HG03520 (cell line): Measurements from ENCODE around the gene COX6B2.
"Not testable (repeated sequence)": the region's sequence is repeated elsewhere in the genome, so short reads cannot be mapped to it uniquely, and the experiment has no call there.

ENCODE experiments used
- ATAC-seq: cut with Tn5 transposase; IDR thresholded peaks from one replicate; pipeline ENCODE4 v1.9.1; 2021; ENCODE audit warnings: mild to moderate bottlenecking, moderate library complexity; ENCODE audit not compliant: unreplicated experiment

Gene COX6B2

DNA sequence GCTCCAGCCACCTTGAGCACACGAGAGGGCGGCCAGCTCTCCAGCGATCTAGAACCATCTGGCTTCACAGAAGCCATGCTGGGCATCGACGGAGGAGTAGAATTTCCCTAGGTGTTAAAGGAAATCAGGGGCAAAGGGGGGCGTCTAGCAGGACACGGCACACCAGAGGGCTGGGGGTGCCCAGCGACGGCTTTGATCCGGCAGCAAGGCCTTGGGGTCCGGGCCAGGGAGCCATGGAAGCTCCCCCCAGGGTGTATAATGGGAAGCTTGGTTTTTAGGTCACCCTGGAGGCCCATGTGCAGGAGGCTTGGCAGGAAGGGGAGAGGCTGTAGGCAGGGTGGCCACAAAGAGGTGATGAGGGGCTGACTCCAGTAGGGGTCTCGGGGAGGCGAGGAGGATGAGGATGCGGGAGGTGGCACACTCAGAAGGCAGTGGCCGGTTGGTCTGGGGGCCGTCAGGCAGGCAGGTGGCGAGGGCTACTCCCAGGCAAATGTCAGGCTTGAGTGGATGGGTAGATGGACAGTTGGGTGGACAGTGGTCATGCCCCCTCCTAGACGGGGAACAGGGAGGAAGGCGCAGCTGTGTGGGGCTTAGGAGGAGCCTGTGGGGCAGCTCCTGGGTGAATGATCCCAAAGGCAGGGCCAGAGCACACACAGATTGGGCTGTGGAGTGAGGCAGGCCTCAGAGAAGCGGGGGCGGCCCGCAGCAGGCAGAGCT lies 9.3 kb downstream of the COX6B2 start:
- no peak for ATAC-seq

GRCh38 chr19:55344444-55344843 lies 10.1 kb downstream of the COX6B2 start:
- no peak for ATAC-seq

DNA sequence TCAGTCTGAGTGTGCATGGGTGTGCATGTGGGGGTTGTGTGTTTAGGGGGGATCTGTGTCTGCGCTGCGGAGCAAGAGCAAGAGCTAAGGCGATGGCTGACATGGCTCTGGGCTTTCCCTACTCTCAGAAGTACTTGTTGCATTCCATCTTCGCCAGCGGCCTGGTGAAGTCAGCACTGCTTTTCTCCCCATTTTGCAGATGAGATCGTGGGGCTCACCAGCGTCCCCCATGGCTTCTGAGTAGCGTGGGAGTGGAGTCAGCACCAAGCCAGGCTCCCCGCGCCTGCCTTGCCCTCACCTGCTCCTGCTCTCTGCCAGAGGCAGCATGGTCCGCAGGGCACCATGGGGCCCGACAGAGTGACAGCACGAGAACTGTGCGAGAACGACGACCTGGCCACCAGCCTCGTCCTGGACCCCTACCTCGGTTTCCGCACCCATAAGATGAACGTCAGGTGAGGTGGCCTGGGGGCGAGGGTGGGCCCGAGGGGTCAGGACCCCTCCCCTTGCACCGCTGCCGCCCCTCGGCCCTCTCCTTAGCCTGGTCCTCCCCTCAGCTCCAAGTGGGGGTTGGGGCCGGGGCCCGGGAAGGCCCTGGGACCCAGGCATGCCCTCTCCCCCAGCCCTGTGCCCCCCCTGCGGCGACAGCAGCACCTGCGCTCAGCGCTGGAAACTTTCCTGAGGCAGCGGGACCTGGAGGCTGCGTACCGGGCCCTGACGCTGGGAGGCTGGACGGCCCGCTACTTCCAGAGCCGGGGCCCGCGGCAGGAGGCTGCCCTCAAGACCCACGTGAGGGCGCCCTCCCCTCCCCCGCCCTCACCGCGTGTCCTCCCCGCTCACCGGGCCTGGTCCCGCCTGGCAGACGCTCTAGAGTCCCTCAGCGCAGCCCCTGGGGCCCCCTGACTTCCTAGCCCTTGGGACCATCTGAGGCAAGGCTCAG lies 12.7 kb downstream of the COX6B2 start:
- ATAC-seq = no peak

GRCh38 chr19:55341171-55341588 lies 13.3 kb downstream of the COX6B2 start:
- no peak for ATAC-seq

DNA sequence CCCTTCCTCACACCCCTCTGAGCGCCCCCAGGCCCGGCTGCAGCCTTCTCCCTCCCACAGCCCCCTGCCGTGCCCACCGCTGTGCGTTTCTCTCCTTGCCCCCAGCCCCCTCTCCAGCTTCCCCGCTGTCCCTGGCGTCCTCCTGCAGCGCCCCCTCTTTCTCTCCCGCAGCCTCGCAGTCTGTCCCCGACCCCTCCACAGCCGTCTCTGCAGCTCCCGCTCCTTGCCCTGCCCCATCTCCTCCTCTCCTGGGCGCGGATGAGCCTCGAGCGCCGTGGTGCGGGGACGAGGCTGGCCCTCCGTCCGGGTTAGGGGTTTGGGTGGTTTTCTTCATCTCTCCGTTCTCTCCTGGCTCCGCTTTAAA lies 13.8 kb downstream of the COX6B2 start:
- no peak for ATAC-seq

GRCh38 chr19:55339889-55340783 lies 14.4 kb downstream of the COX6B2 start:
- no peak for ATAC-seq

GRCh38 chr19:55339105-55339888 lies 15.2 kb downstream of the COX6B2 start, which contains the start of gene KMT5C:
KMT5C (plus strand) TSS chr19:55339876; CDS start chr19:55341937, 2,061 bp downstream.
- peak; percentile 78 for ATAC-seq

- no peak for ATAC-seq
These were observed 18.4 kb downstream of the COX6B2 start for GRCh38 chr19:55336101-55336500.

GRCh38 chr19:55333870-55334269 lies 20.6 kb downstream of the COX6B2 start:
- ATAC-seq = no peak

DNA sequence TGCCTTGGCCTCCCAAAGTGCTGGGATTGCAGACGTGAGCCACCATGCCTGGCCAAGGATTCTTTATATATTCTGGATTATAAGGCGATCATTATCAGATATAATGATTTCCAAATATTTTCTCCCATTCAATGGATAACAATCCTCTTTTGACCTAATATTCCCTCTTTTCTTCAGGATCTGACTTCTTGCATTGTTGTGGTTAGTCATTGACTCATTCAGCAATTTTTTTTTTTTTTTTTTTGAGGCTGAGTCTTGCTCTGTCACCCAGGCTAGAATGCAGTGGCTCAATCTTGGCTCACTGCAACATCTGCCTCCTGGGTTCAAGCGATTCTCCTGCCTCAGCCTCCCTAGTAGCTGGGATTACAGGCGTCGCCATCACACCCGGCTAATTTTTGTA lies 24.7 kb downstream of the COX6B2 start:
- not testable (repeated sequence) for ATAC-seq

- not testable (repeated sequence) for ATAC-seq
These were observed 25.7 kb downstream of the COX6B2 start for GRCh38 chr19:55328774-55329318.

DNA sequence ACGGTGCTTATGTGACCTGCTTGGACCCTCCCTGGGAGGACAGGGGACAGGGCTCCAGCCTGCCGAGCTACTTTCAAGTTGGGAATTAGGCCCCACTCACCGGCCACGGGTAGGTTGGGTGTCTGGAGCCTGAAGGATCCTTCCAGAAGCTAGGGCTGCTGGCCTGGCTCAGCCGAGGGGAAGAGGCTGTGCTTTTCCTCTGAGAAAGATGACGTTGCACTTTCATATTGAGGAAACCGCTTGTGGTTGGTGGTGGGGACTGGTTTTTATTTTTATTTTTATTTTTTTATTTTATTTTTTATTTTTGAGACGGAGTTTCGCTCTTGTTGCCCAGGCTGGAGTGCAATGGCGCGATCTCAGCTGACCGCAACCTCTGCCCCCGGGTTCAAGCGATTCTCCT lies 29.3 kb downstream of the COX6B2 start, which contains the start of gene TMEM150B:
TSS of gene TMEM150B (minus strand) at position 170 of the 400 bp plus-strand sequence. CDS start 4,305 bp downstream, outside the sequence.
- ATAC-seq = no peak

- no peak for ATAC-seq
These were observed 29.9 kb downstream of the COX6B2 start for GRCh38 chr19:55324662-55325061.

DNA sequence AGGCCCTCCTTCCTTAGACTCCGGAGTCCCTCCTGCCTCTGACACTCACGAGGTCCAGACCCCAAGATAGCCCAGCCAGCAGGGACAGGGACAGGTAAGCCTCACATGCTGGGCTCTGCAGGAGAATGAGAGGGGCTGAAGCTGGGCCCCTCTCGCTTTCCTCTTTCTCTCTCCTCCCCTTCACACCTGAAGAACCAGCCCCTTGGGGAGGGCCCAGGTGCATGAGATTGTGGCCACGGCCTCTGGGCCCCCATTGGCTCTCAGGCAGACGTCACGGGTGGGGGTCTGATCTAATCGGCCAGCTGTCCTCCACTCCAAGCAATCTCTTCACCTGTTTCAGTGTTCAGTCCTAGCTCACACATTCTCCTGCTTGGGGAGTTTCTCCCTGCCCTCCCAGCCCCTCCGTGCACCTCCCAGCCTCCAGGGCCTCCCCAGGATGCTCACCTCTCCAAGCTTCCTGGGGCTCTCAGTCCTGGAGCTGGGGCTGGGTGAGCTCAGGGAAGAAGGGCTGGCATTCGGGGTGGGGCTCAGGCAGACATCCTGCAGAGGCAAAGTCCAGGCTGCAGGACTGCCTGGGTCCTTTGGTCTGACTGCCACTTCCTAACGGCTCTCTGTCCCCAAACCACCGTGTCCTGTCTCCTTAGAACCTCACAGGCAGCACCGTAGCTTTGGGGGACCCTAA lies 32.2 kb downstream of the COX6B2 start:
- ATAC-seq = no peak

- ATAC-seq = no peak
These were observed 32.9 kb downstream of the COX6B2 start for GRCh38 chr19:55321466-55322137.

DNA sequence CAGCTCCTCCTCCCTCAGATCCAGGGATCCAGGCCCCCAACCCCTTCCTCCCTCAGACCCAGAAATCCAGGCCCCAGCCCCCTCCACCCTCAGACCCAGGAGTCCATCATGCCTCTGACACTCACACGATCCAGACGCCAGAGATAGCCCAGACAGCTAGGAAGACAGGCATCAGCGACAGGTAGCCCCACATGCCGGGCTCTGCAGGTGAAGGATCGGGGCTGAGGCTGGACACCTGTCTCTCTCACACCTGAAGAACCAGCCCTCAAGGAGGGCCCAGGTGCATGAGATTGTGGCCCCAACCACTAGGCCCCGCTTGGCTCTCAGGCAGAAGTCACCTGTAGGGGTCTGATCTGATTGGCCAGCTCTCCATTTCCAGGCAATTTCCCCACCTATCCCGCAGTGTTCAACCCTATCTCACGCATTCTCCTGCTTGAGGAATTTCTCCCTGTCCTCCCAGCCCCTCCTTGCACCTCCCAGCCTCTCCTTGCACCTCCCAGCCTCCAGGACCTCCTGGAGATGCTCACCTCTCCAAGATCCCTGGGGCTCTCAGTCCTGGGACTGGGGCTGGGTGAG lies 33.6 kb downstream of the COX6B2 start:
- ATAC-seq = no peak

- ATAC-seq = no peak
These were observed 34.7 kb downstream of the COX6B2 start for GRCh38 chr19:55319785-55320184.

GRCh38 chr19:55316646-55317045 lies 37.9 kb downstream of the COX6B2 start:
- no peak for ATAC-seq
